ENCODE measurements around the gene OR7D4.
"Not testable (repeated sequence)": the region's sequence is repeated elsewhere in the genome, so short reads cannot be mapped to it uniquely, and the experiment has no call there.

OR7D4 gene

GRCh38 chr19:9219489-9219888, at the start of gene OR7D4:
OR7D4 (minus strand) TSS chr19:9219589; CDS start chr19:9214837, 4,752 bp downstream.
- DNase-seq, result no peak

GRCh38 chr19:9251236-9251635, 31.8 kb upstream of the OR7D4 start:
- DNase-seq, result no peak

GRCh38 chr19:9250630-9251029, 31.2 kb upstream of the OR7D4 start, which contains the start of gene OR7E24:
OR7E24 (plus strand) TSS chr19:9250930; CDS start chr19:9251044, 114 bp downstream.
- no peak for DNase-seq

GRCh38 chr19:9205501-9206113, 13.8 kb downstream of the OR7D4 start:
- peak; percentile 34 for DNase-seq

GRCh38 chr19:9198044-9198443, 21.3 kb downstream of the OR7D4 start:
- not testable (repeated sequence) for DNase-seq

- no peak for DNase-seq
These were observed 29.9 kb downstream of the OR7D4 start for GRCh38 chr19:9189535-9189934.

- DNase-seq, result no peak
These were observed 32.2 kb downstream of the OR7D4 start for GRCh38 chr19:9187191-9187590.

- no peak for DNase-seq
These were observed 36.4 kb downstream of the OR7D4 start for GRCh38 chr19:9183000-9183399.

- no peak for DNase-seq
These were observed 40.5 kb downstream of the OR7D4 start, which contains the start of gene OR7D2 for GRCh38 chr19:9178901-9179300. OR7D2 (plus strand) TSS chr19:9178979; CDS start chr19:9185782, 6,803 bp downstream.

GRCh38 chr19:9175326-9175725, 44.1 kb downstream of the OR7D4 start:
- DNase-seq, result no peak

GRCh38 chr19:9171393-9171991, 47.9 kb downstream of the OR7D4 start:
- no peak for DNase-seq

- DNase-seq, result no peak
These were observed 52.5 kb downstream of the OR7D4 start for GRCh38 chr19:9166846-9167245.

GRCh38 chr19:9165261-9165660, 54.1 kb downstream of the OR7D4 start:
- no peak for DNase-seq

- no peak for DNase-seq
These were observed 58.0 kb downstream of the OR7D4 start for GRCh38 chr19:9161427-9161826.

Data from NK-92 treated with Interleukin-12 subunit alpha and Interleukin-12 subunit beta, amount 100 ng/mL, for 24 hours (cell line).